Measurements from ENCODE around the gene DEFB110. TPM values are rescaled to one million over a fixed set of nuclear protein-coding genes. Genes with fewer than 3 reads are reported as not detected.

DEFB110 gene
- not detected for total RNA-seq

- no peaks in the 10 kb centered on the region for H3K36me3 Mint-ChIP-seq (ENCODE audit: low read depth)
Measured at GRCh38 chr6:50021894-50022293, at the start of gene DEFB110. DEFB110 (minus strand) TSS chr6:50021994; CDS start chr6:50021935, 59 bp downstream.

DNA sequence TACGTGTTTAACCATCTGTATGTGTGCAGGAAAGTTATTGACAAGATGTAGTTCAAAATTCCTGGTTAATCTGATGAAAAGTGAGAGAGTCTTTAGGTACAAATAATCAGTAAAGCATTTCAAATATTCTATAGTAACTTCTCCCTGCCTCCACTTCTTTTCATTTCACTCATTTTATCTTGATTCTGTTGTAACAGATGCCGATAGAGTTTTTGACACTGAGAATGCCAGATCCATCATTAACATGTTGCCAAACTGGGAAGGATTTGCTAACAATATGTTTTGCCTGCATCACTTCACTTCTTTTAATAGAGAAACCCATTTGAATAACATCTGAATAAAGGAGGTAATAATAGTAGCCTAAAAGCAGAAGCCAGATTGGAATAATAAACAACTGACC is 48.3 kb upstream of the DEFB110 start:
- Mint-ChIP-seq H3K36me3 (ENCODE audit: low read depth) (no peaks in the 10 kb centered on the region), H3K9me3 (peaks cover 3% of the 10 kb centered on the region), H3K4me3 (no peak overlapping the region), H3K27me3 (no peaks in the 10 kb centered on the region), H3K4me1 (ENCODE audit: low read depth) (no peaks in the 10 kb centered on the region), H3K27ac (no peak overlapping the region)
- intact Hi-C loops (cut with micrococcal nuclease) = no loop called here
- ATAC-seq (no peak), DNase-seq (no peak)
- CTCF ChIA-PET = no interaction called here
- POLR2A ChIA-PET = no interaction called here
- TF ChIP-seq, protein P1, sequence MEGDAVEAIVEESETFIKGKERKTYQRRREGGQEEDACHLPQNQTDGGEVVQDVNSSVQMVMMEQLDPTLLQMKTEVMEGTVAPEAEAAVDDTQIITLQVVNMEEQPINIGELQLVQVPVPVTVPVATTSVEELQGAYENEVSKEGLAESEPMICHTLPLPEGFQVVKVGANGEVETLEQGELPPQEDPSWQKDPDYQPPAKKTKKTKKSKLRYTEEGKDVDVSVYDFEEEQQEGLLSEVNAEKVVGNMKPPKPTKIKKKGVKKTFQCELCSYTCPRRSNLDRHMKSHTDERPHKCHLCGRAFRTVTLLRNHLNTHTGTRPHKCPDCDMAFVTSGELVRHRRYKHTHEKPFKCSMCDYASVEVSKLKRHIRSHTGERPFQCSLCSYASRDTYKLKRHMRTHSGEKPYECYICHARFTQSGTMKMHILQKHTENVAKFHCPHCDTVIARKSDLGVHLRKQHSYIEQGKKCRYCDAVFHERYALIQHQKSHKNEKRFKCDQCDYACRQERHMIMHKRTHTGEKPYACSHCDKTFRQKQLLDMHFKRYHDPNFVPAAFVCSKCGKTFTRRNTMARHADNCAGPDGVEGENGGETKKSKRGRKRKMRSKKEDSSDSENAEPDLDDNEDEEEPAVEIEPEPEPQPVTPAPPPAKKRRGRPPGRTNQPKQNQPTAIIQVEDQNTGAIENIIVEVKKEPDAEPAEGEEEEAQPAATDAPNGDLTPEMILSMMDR (IDR thresholded peaks at IDR 0.05) = no peak

More at GRCh38 chr6:50021894-50022293, at the start of gene DEFB110:
- TF ChIP-seq, protein P1 (IDR thresholded peaks at IDR 0.05) = no peak
- intact Hi-C loops (cut with micrococcal nuclease) = no loop called here
- Mint-ChIP-seq H3K4me3 (no peak within 1 kb of the TSS), H3K4me1 (ENCODE audit: low read depth) (no peaks in the 10 kb centered on the region), H3K9me3 (peaks cover 2% of the 10 kb centered on the region), H3K27me3 (no peaks in the 10 kb centered on the region), H3K27ac (no peak within 1 kb of the TSS)
- ATAC-seq = no peak
- POLR2A ChIA-PET = no interaction called here
- no peak for DNase-seq
- CTCF ChIA-PET = no interaction called here

DNA sequence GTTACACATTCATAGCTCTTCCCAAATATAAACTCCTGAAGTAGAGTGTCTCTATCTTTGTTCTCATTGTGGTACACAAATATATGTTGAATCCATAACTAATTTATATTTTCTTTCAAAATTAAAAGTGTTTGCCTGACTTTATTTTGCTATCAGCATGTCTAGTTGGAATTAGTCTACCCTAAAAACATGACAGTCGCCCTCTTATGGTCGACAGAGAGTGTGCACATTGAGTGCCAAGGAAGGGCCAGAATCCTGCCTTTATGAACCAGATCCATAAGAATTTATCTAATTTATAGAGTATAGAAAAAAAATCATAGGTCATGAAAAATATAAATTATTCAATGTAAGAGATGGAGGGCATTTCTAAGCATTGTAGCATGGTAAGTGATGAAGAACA is 40.3 kb upstream of the DEFB110 start:
- Mint-ChIP-seq H3K4me1 (ENCODE audit: low read depth) (no peaks in the 10 kb centered on the region), H3K27me3 (no peaks in the 10 kb centered on the region), H3K36me3 (ENCODE audit: low read depth) (no peaks in the 10 kb centered on the region), H3K4me3 (no peak overlapping the region), H3K9me3 (peaks cover 4% of the 10 kb centered on the region), H3K27ac (no peak overlapping the region)
- intact Hi-C loops (cut with micrococcal nuclease) = no loop called here
- DNase-seq (no peak), ATAC-seq (no peak)
- POLR2A ChIA-PET = no interaction called here
- TF ChIP-seq, protein P1 (IDR thresholded peaks at IDR 0.05) = no peak
- CTCF ChIA-PET = no interaction called here

GRCh38 chr6:50056242-50056641 is 34.4 kb upstream of the DEFB110 start:
- Mint-ChIP-seq H3K4me1 (ENCODE audit: low read depth) (no peaks in the 10 kb centered on the region), H3K9me3 (peaks cover 2% of the 10 kb centered on the region), H3K4me3 (no peak overlapping the region), H3K27ac (no peak overlapping the region), H3K36me3 (ENCODE audit: low read depth) (no peaks in the 10 kb centered on the region), H3K27me3 (no peaks in the 10 kb centered on the region)
- DNase-seq (no peak), ATAC-seq (no peak)
- ChIA-PET POLR2A (no interaction called here), CTCF (no interaction called here)
- intact Hi-C loops (cut with micrococcal nuclease) = no loop called here
- TF ChIP-seq, protein P1 (IDR thresholded peaks at IDR 0.05) = no peak

DNA sequence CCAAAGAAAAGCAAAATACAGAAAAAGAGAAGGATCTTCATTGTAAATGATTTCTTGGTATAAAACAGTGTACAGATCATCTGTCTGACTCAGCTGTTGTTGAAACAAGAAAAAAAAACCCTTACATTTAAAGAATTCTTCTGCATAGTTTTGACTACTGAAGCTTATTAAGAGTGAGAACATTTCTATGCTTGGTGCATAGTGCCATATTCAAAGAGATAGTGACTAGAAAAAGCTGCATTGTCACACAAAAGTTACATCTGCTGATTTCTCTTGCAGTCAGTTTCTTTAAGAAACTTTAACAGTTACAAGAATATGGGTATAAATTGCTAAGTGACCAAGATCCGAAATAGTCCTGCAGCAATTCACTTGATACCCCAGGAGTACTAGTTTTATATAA is 28.0 kb upstream of the DEFB110 start, which contains the start of gene DEFB112:
Gene DEFB112 (minus strand): TSS at position 101 of the 400 bp plus-strand sequence. CDS start 60 bp downstream, at position 41.
- H3K36me3 Mint-ChIP-seq (ENCODE audit: low read depth) = no peaks in the 10 kb centered on the region
- H3K4me3 Mint-ChIP-seq = no peak within 1 kb of the TSS
- no peaks in the 10 kb centered on the region for H3K4me1 Mint-ChIP-seq (ENCODE audit: low read depth)
- H3K27ac Mint-ChIP-seq = no peak within 1 kb of the TSS
- intact Hi-C loops (cut with micrococcal nuclease) = no loop called here
- CTCF ChIA-PET = no interaction called here
- ATAC-seq = no peak
- no peak for DNase-seq
- POLR2A ChIA-PET = no interaction called here
- no peaks in the 10 kb centered on the region for H3K9me3 Mint-ChIP-seq
- TF ChIP-seq, protein P1 (IDR thresholded peaks at IDR 0.05) = no peak
- no peaks in the 10 kb centered on the region for H3K27me3 Mint-ChIP-seq

Data from activated CD8-positive, alpha-beta T cell treated with anti-CD3 and anti-CD28 coated beads for 36 hours (primary cell).